Measurements from ENCODE around the gene MED15. TPM values are rescaled to one million over a fixed set of nuclear protein-coding genes. Genes with fewer than 3 reads are reported as not detected.
"Not testable (repeated sequence)": the region's sequence is repeated elsewhere in the genome, so short reads cannot be mapped to it uniquely, and the experiment has no call there.

The MED15 gene
- total and polyA plus RNA-seq, 2 of the 8 experiments (the other 6 are each of a cell fraction or from before 2014, with no cell fraction given): 28.3 to 57.1 TPM

DNA sequence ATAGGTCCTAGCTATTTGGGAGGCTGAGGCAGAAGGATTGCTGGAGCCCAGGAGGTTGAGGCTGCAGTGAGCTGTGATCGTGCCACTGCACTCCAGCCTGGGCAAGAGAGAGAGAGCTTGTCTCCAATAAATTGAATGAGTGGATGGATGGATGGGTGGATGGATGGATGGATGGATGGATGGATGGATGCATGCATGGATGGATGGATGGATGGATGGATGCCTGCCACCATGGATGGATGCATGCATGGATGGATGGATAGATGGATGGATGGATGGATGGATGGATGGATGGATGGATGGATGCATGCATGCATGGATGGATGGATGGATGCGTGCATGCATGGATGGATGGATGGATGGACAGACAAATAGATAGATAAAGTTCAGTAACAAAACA is 36.9 kb upstream of the MED15 start:
- not testable (repeated sequence) for H3K79me1 ChIP-seq (ENCODE audit: low read depth, low read length)
- CTCF ChIA-PET (ENCODE audit: partially characterized antibody): interaction anchor here (0.6 kb wide), 1 partner anchor 11 kb away, joined by 3 read pairs; no protein-coding TSS in a partner anchor

More for the DNA sequence above, 36.9 kb upstream of the MED15 start:
- not testable (repeated sequence) for H3K56ac ChIP-seq (replicated peaks; ENCODE audit: insufficient read length, low read depth, low read length); H4K20me1 ChIP-seq (replicated peaks in 1 of 2; ENCODE audit: control insufficient read depth in 1 of 2, insufficient read depth in 2 of 2, low read length in 2 of 2); H2BK15ac ChIP-seq (ENCODE audit: low read length); H3K9me3 ChIP-seq (ENCODE audit: insufficient read depth in 2 of 2, low read depth in 1 of 2, low read length in 1 of 2); FAIRE-seq; H2AK5ac ChIP-seq (ENCODE audit: low read depth, low read length); H2BK5ac ChIP-seq (ENCODE audit: low read depth, low read length); DNase-seq (ENCODE audit: low read depth in 1 of 2, low spot score in 2 of 2); H2BK120ac ChIP-seq (replicated peaks; ENCODE audit: low read depth, low read length); H3K27ac ChIP-seq (ENCODE audit: low read depth, low read length); H3K18ac ChIP-seq (ENCODE audit: extremely low read depth, low read length); H4K91ac ChIP-seq (replicated peaks; ENCODE audit: insufficient read length, low read length); H2AFZ ChIP-seq (ENCODE audit: low read length); H3K4me1 ChIP-seq (replicated peaks in 1 of 4; ENCODE audit: control insufficient read depth in 3 of 4, insufficient read depth in 4 of 4, low read length in 3 of 4); H3K27me3 ChIP-seq (replicated peaks in 1 of 4; ENCODE audit: control insufficient read depth in 3 of 4, extremely low read depth in 1 of 4, insufficient read depth in 3 of 4, low read length in 3 of 4); H3K4ac ChIP-seq (replicated peaks; ENCODE audit: insufficient read length, low read depth, low read length); H3K79me2 ChIP-seq (ENCODE audit: control insufficient read depth in 1 of 2, insufficient read depth in 2 of 2, low read length in 2 of 2); H3K23me2 ChIP-seq (ENCODE audit: low read depth, low read length); H2BK20ac ChIP-seq (ENCODE audit: low read length); H4K5ac ChIP-seq (ENCODE audit: insufficient read length, low read depth, low read length); H3K4me3 ChIP-seq (ENCODE audit: extremely low read depth in 1 of 4, insufficient read depth in 2 of 4, low read depth in 3 of 4, low read length in 4 of 4); H2BK12ac ChIP-seq (ENCODE audit: low read depth, low read length); H3K36me3 ChIP-seq (ENCODE audit: control insufficient read depth in 2 of 4, insufficient read depth in 4 of 4, low read length in 3 of 4); H3K23ac ChIP-seq (ENCODE audit: insufficient read length); H3K9ac ChIP-seq (replicated peaks in 1 of 4; ENCODE audit: extremely low read depth in 1 of 4, low read depth in 3 of 4, low read length in 3 of 4); H3K14ac ChIP-seq (ENCODE audit: insufficient read length); H3K4me2 ChIP-seq (ENCODE audit: insufficient read depth in 1 of 2, low read depth in 2 of 2, low read length in 2 of 2); H4K8ac ChIP-seq (ENCODE audit: extremely low read depth, insufficient read depth, low read length)
- POLR2A ChIA-PET (ENCODE audit: partially characterized antibody): interaction anchor here (0.7 kb wide), 1 partner anchor 10 kb away, joined by 3 read pairs; no protein-coding TSS in a partner anchor
- 100% methylated on average over 2 of the region's 2 CpGs; no CpG with 5 or more reads in 1 of the 2 experiments for WGBS, 2 experiments (ENCODE audit: extremely low coverage in 1 of 2, insufficient coverage in 1 of 2, insufficient read length in 1 of 2, insufficient replicate concordance in 2 of 2, low coverage in 1 of 2, low lambda C conversion rate in 2 of 2, missing lambda C conversion rate in 1 of 2)

All from H1 (cell line).